Left ventricle myocardium superior (tissue), 1 donor: ENCODE data around the gene NCKAP1. TPM values are rescaled to one million over a fixed set of nuclear protein-coding genes. Genes with fewer than 3 reads are reported as not detected.
"Not testable (repeated sequence)": the region's sequence is repeated elsewhere in the genome, so short reads cannot be mapped to it uniquely, and the experiment has no call there.

ENCODE experiments used
- ATAC-seq: fragments of 200-7000 bp; cut with Tn5 transposase; one replicate; pipeline ENCODE4 v1.9.1; 2020; ENCODE audit warnings: mild to moderate bottlenecking, moderate library complexity
- DNase-seq: peaks from one replicate; pipeline ENCODE4 v3.0.0-alpha.2; 2020
- intact Hi-C: fragments of 100-400 bp; cut with micrococcal nuclease; formaldehyde crosslinking; loops from one replicate; pipeline ENCODE4 v1.11.0; 2022
- total RNA-seq: library from RNA; stranded (reverse); fragmentation: NEBNext Ultra II Directional; extraction: Animal tissue kit (Norgen Biotek cat#: 25700); gene quantifications from one replicate; pipeline ENCODE4 v1.2.1, GENCODE V29; 2021
- donor health status: DM: no; HTN: yes; CAD: no; lungs with severe emphysema.

NCKAP1 gene
- total RNA-seq, 1 donor from 2014 or later, result 141 TPM

DNA sequence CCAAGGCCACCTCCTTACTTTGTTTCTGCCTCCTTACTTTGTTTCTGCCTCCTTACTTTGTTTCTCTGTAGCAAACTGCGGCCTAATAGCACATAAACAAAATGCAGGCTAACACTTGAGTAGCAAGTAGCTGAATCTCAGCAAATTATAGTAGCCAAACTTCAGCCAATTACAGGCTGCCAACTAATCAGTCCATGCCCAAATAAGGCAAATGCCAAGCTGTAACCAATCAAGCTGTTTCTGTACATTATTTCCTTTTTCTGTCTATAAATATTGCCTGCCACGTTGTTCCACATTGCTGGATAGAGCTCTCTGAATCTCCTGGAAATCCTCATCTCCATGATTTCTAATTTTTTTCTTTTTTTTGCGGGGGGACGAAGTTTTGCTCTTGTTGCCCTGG, 143.1 kb downstream of the NCKAP1 start:
- intact Hi-C loops, result no loop called here
- DNase-seq, result no peak
- ATAC-seq, result no peak

DNA sequence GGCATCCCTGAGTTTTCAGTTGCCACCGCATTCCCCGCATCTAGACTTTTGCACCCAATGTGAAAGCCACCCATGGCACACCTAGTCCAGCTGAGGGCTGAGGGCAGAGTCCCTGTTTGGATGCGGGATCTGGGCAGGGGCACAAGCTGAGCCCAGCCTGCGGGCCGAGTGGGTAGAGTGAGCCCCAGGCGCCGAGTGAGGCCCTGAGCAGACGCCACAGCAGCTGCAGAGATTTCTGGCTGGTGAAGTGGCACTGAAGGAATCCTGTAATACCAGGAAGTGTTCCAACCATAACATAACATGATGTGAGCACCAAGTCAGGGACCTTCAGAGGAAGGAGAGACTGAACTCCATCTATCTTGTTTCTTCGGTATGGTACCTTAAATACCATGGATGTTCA, 144.1 kb downstream of the NCKAP1 start:
- ATAC-seq (no peak), DNase-seq (no peak)
- intact Hi-C loops, result no loop called here

DNA sequence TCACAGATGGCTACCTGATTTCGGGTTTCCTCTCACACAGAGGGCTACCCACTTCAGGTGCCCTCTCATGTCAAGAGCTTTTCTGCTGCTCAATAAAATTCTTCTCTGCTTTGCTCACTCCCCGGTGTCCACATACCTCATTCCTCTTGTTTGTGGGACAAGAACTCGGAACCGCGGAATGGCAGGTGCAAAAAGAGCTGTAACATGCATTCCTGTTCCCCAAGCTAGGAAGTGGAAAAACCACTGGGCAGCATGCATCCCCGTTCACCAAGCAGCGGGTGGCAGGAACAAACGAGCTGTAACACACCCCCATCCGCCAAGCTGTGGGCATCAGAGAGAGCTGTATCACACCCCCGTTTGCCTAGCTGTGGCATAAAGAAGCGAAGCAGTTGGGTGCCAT, 144.6 kb downstream of the NCKAP1 start:
- no peak for ATAC-seq
- intact Hi-C loops, result no loop called here
- no peak for DNase-seq

DNA sequence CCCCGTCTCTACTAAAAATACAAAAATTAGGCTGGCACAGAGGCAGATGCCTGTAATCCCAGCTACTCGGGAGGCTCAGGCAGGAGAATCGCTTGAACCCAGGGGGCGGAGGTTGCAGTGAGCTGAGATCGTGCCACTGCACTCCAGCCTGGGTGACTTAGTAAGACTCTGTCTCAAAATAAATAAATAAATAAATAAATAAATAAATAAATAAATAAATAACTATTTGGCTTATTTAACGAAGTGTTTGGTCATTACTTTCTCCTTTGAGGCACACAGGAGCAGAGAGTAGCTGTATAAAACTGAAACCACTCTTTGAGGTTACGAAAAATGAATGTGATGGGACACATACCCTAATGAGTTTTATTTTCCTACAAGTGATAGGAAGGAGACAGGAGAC, 145.2 kb downstream of the NCKAP1 start:
- ATAC-seq, DNase-seq, intact Hi-C loops: not testable (repeated sequence)

DNA sequence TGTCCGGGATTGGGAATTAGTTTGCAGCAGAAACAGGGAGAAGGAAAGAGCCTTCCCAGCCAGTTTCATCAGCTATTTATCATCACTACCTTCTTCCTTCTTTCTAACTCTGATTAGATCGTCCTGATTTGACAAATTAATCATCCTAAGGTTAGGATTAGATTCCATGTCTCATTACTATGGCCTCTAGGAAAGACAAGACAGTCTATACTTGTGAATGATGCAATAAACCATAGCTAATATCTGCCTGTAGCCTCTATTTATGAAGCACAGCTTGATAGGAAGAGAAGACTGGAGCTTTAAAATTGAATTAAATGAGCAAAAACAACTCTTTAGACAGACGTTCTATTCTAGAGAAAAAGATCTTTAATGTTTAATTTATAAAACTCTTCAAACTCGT, 146.6 kb downstream of the NCKAP1 start:
- no peak for DNase-seq
- no peak for ATAC-seq
- intact Hi-C loops, result no loop called here

DNA sequence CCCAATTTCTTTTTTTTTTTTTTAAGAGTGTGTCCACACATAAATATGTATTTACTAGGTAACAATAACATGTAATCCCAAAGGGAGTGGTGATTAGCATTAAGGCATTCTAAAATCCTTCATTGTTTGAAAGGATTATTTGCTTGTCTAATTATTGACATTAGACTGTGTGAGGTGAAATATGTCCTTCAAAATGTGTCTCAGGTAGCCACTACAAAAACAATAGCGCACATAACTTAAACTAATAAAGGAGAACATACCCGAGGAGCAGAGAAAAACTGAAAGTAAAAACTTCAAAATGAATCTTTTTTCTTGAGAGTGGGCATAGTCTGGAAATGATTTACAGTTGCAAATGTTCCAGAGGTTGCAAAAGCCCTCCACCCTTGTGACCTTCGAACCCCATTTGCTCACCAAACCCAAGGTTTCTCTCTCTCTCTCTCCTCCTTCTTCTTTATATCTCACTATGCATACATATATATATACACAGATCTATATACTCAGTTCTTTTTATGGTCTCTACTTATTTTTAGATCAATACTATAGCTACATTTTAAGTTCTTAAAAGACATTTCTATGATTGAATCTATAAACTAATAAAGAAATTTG, 147.4 kb downstream of the NCKAP1 start:
- DNase-seq (no peak), ATAC-seq (no peak)
- intact Hi-C loops, result no loop called here

DNA sequence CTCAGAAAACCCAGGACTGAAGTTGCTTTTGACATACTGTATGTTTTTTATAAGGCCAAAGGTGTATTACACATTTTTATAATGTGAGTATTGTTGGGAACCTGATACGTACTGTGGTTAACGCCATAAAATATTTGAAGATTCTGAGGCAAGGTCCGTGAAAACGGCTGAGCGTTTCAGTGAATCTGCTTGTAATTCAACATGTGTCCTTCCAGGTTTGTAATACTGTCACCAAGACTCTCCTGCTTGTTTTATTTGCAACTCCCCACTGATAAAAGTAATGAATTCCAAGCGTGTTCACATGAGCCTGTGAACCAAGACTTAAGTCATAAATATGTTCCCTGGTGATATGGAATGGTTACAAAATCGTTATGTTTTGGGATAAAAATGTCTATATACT, 148.0 kb downstream of the NCKAP1 start:
- DNase-seq (no peak), ATAC-seq (no peak)
- intact Hi-C loops, result no loop called here

DNA sequence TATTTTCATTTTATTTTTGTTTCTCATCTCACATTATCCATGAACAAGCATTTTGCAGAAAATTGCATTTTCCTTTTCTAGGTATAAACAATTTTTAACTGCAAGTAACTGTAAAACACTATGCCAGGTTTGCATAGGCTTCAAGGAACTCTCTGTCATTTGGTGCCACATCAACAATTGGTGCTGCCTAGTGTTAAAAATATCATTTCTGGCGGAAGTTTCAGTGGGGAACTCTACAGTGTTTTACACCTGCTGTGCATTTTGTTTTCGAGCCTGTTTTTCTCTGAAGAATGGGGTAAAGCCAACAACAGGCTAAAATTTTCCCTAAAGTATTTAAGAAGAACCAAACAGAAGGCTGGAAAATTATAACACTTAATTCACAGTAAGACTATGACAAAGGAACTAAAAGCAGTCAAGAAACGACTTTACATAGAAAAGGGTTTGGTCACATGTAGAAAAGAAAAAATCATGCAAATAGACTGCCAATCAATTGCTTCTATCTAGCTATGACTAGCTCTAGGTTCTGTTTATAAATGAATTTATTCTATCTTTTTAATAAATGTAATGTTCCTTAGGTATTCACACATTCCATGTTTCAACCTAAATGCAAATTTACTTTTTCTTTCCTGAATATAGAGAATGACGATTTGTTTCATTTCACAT, 150.4 kb downstream of the NCKAP1 start:
- DNase-seq (no peak), ATAC-seq (no peak)
- intact Hi-C loops, result no loop called here

DNA sequence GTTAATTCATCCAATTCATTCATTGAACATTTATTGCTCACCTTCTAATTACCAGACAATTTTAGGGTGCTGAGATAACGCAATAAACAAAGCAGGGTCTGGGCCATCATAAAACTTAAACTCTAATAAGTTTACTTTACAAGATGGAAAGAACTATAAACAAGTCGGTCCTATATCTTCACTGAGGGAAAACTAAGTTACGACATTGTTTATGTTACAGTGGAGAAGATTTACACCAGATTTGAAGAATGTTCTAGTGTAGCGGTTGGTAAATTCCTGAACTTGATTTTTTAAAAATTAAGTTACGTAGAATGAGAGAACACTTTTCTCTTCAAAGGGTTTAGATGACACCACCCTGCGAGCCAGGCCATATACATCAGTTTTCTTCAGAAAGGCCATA, 151.2 kb downstream of the NCKAP1 start:
- no peak for ATAC-seq
- intact Hi-C loops, result no loop called here

DNA sequence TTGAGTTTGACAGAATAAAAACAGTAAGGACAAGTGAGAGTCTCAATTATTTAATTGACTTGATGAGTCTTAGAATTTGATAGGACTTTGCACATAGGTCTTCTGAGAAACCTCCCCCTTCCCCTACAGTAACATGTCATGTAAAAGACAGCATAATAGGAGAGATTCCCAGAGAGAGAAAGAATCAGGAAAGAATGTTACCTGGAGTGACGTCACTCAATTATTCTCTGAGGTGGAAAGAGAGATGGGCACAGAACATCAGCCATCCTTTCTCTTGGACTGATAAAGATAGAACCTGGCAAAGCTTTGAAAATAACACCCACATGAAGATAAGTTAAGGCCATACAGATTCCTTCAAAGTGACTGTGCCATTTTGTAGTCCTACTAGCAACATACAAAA, 152.5 kb downstream of the NCKAP1 start:
- intact Hi-C loops, result no loop called here
- ATAC-seq, result no peak
- DNase-seq, result no peak

More for the DNA sequence above, 151.2 kb downstream of the NCKAP1 start:
- DNase-seq, result no peak

DNA sequence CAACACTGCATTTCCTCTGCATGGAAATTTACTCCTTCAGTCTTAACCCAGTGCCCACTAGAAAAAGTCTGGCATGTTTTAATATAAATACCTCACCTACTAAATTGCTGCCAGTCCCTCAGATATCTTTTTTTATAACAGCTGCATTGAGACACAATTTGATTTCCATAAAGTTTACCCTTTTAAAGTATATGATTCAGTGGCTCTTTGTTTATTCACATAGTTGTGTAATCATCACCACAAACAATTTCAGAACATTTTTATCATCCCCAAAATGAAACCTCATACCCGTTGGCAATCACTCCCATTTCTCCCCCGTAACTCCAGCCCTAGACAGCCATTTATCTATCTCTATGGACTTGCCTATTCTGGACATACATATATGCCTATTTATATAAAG, 154.8 kb downstream of the NCKAP1 start:
- no peak for DNase-seq
- ATAC-seq, result no peak
- intact Hi-C loops, result no loop called here

DNA sequence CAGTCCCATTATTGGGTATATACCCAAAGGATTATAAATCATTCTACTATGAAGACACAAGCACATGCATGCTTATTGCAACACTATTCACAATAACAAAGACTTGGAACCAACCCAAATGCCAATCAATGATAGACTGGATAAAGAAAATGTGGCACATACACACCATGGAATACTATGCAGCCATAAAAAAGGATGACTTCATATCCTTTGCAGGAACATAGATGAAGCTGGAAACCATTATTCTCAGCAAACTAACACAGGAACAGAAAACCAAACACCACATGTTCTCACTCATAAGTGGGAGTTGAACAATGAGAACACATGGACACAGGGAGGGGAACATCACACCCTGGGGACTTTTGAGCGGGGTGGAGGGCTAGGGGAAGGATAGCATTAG, 158.2 kb downstream of the NCKAP1 start:
- DNase-seq, ATAC-seq: not testable (repeated sequence)

DNA sequence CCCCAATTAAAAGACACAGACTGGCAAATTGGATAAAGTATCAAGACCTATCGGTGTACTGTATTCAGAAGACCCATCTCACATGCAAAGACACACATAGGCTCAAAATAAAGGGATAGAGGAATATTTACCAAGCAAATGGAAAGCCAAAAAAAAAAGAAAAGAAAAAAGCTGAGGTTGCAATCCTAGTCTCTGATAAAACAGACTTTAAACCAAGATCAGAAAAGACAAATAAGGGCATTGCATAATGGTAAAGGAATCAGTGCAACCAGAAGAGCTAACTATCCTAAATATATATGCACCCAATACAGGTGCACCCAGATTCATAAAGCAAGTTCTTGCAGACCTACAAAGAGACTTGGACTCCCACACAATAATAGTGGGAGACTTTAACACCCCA, 161.6 kb downstream of the NCKAP1 start:
- intact Hi-C loops, ATAC-seq, DNase-seq: not testable (repeated sequence)

More for the DNA sequence above, 158.2 kb downstream of the NCKAP1 start:
- intact Hi-C loops, result not testable (repeated sequence)

DNA sequence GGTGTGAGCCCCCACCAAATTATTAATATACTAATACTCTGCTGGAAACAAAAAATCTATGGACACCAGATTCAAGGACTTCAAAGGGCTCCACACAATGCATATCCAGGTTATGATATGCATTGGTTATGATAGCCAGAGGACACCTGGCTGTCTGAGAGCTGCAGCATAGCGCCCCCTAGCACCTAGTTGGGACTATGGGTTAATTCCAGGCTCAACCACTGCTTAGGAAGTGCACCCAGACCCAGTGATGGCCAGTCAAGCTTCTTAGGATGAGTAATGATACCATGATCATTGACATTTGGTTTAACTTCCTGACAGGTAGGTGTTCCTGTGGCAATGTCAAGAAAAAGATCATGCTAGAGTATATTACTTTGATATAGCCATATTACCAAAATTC, 168.0 kb downstream of the NCKAP1 start:
- ATAC-seq (no peak), DNase-seq (no peak)
- intact Hi-C loops, result no loop called here

DNA sequence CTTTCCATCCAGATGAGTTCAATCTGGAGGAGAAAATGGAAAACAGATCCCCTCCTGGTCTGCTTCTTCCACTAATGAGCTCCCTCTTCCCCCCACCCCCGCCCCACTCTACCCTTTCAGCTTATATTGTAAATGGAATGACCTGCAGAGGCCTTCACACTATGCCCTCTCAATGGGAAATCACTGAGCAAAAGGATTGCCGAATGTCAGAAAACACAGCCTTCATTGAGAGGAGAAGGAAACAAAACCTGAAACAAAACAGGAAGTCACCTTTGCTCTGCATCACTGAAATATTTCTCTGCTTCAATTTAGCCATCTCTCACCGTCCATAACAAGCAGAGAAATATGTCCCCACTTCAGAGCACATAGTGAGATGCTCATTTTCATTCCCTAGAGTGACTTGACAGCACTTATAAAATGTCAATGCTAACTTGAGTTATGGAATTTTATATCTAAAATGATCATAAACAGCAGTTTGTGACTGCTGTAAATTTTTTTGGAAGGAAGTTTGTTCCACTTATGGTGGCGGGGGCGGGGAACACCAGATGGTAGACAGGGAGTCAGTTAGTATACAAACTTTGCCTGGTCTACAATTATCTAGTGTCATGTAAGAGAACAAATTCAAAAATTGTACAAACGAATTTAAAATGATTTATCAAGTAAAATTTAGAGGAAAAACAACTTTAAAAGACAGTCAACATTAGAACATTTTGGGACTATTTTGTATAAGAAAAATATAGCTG, 170.0 kb downstream of the NCKAP1 start:
- ATAC-seq (no peak), DNase-seq (no peak)
- intact Hi-C loops, result no loop called here

DNA sequence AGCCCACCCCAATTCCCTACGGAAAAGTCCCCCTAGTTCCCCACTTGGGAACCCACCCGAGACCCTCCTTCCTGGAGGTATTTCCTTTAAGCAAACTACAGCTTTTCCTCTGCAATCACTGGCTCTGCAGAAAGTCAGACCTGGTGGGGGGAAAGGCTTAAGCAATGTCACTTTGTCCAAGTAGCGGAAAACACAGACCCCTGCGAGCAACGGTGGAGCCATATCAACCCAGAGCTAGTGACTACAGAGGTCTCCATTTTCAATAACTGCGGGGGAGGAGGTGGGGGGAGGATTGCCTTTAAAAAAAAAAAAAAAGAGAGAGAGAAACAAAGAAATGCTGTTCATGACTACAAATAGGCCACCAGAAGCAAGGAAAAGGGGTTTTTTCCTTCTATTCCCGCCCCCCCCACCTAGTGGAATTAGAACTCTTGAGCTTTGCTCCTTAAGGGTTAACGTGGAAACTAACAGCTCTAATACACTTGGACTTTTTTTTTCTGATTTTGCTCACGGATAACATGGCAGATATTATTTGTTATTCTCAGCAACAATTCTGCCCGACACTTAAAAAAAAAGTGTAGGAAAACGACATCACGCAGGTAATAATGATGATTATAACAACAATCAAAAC, 170.7 kb downstream of the NCKAP1 start:
- ATAC-seq, result no peak
- no peak for DNase-seq
- intact Hi-C loops, result no loop called here

DNA sequence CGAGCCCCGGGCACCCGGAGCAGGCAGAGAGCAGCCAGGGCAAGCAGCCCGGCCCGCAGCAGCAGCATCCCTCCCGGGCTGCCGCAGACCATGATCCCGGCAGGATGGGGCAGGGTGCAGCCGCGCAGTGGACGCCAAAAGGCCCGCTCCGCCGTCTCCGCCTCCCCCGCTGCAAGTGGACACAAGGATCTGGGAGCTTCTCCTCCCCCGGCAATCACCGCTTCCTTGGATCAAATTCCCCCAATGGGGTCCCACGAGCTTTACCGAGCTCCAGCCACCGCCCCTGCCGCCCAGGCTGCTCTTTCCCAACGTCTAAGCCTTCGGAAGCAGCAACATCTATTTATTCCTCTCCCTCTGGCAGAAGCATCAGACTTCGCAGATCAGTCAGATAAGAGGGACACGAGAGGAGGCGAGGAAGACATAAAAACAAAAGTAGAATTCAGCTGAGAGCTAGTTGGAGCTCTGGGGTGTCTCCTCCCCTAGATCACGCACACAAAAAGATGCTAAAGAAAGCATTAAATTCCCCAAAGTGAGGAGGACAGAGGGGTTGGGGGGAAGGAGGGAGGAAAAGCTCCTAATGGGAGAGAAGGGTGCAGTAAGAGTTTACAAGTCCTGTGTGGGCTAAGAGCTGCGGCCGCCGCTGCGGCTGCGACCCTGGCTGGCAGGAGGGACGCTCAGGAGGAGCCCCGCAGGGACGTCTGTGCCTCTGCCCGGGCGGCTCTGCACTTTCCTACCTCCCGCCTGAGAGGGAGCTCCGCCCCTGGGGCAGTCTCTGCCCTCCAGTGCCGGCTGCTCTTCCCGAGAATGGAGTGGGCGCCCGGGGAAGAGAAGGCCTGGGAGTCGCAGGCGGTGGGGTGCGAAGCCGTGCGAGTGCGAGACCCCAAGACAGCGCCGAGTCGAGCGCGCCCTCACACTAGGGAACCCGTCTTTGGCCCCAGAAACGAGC, 171.5 kb downstream of the NCKAP1 start, which contains the start of gene FRZB:
TSS of gene FRZB (minus strand) at position 177 of the 946 bp plus-strand sequence. CDS start at position 92, 85 bp downstream.
- peak; percentile 92 for ATAC-seq
- intact Hi-C loops, result no loop called here
- peak; percentile 76 for DNase-seq

DNA sequence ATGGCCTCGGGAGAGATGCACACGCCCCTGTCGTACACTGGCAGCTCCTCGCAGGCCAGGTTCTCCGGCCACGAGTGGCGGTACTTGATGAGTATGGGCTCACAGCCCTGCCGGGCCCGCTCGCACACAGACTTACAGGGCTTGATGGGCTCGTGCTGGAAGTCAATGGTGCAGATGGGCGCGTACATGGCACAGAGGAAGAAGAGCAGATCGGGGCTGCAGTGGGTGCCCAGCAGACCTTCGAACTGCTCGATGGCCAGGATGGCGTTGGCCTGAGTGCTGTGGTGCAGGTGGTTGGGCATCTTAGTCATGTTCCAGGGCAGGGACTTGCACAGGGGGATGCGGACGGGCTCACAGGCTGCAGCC, 172.2 kb downstream of the NCKAP1 start:
- DNase-seq, result peak; percentile 45
- peak; percentile 64 for ATAC-seq
- intact Hi-C loops, result no loop called here
